Hepatocyte (in vitro differentiated cells): ENCODE data around the gene SLC40A1. TPM values are rescaled to one million over a fixed set of nuclear protein-coding genes. Genes with fewer than 3 reads are reported as not detected.

Experiments
- DNase-seq: peaks from one replicate; pipeline ENCODE4 v3.0.0-alpha.2; 2016; ENCODE audit warnings: low spot score
- H2AFZ ChIP-seq: fragments of 200-600 bp; sonication (generic); 2 replicates; pipeline ENCODE4 v1.6.0; 2016; ENCODE audit warnings: antibody characterized with exemption, mild to moderate bottlenecking
- H3K27ac ChIP-seq: fragments of 200-600 bp; sonication (generic); 2 replicates; pipeline ENCODE4 v1.5.1; 2016; ENCODE audit warnings: mild to moderate bottlenecking
- H3K27me3 ChIP-seq: fragments of 200-600 bp; sonication (generic); 2 replicates; pipeline ENCODE4 v1.6.1; 2016
- H3K36me3 ChIP-seq: fragments of 200-600 bp; sonication (generic); replicated peaks from 2 replicates; pipeline ENCODE4 v1.5.1; 2016; ENCODE audit warnings: low read depth; ENCODE audit not compliant: insufficient read depth
- H3K4me1 ChIP-seq: fragments of 200-600 bp; sonication (generic); 2 replicates; pipeline ENCODE4 v1.5.1; 2016; ENCODE audit warnings: mild to moderate bottlenecking, moderate library complexity; ENCODE audit not compliant: insufficient read depth
- H3K4me2 ChIP-seq: fragments of 200-600 bp; sonication (generic); 2 replicates; pipeline ENCODE4 v1.6.0; 2016
- H3K4me3 ChIP-seq: fragments of 200-600 bp; sonication (generic); 2 replicates; pipeline ENCODE4 v1.5.1; 2016; ENCODE audit warnings: mild to moderate bottlenecking
- H3K79me2 ChIP-seq: fragments of 200-600 bp; sonication (generic); 2 replicates; pipeline ENCODE4 v1.6.0; 2017; ENCODE audit warnings: mild to moderate bottlenecking
- H3K9me2 ChIP-seq: fragments of 200-600 bp; sonication (generic); replicated peaks from 2 replicates; pipeline ENCODE4 v1.6.0; 2017; ENCODE audit warnings: mild to moderate bottlenecking; ENCODE audit not compliant: insufficient read depth
- H3K9me3 ChIP-seq: fragments of 200-600 bp; sonication (generic); 2 replicates; pipeline ENCODE4 v1.5.1; 2016; ENCODE audit warnings: low read depth, mild to moderate bottlenecking
- H4K20me1 ChIP-seq: fragments of 200-600 bp; sonication (generic); 2 replicates; pipeline ENCODE4 v1.6.0; 2016; ENCODE audit warnings: mild to moderate bottlenecking; ENCODE audit not compliant: insufficient read depth, poor library complexity, severe bottlenecking
- CTCF ChIP-seq: fragments of 200-600 bp; sonication (generic); IDR thresholded peaks from 2 replicates; pipeline ENCODE4 v1.5.1; 2016; ENCODE audit warnings: antibody characterized with exemption, mild to moderate bottlenecking; ENCODE audit not compliant: poor library complexity
- EZH2 ChIP-seq: fragments of 200-600 bp; sonication (generic); IDR thresholded peaks from 2 replicates; pipeline ENCODE4 v1.6.1; 2016; ENCODE audit warnings: antibody characterized with exemption, mild to moderate bottlenecking, borderline replicate concordance
- EZH2phosphoT487 ChIP-seq: fragments of 200-600 bp; sonication (generic); IDR thresholded peaks from one replicate; pipeline ENCODE4 v1.6.1; 2018; ENCODE audit warnings: antibody characterized with exemption, mild to moderate bottlenecking, low read depth, moderate library complexity; ENCODE audit not compliant: unreplicated experiment, severe bottlenecking
- WGBS: methylation state at CpG from one replicate; pipeline ENCODE4 v1.1.6; 2016; ENCODE audit warnings: low lambda C conversion rate; ENCODE audit errors: missing lambda C conversion rate; 5-methylcytosine and 5-hydroxymethylcytosine counted together
- polyA plus RNA-seq: library from polyadenylated mRNA; unstranded; fragments of >200 nt; fragmentation: Nextera tagmentation; extraction: Ambion mirVana; gene quantifications from 2 replicates; pipeline ENCODE4 v1.2.1, GENCODE V29; 2016
- total RNA-seq: library from RNA; depleted of rRNA; stranded (reverse); fragments of >200 nt; gene quantifications from 2 replicates; pipeline ENCODE4 v1.2.3, GENCODE V29; 2014

Gene SLC40A1
- total and polyA plus RNA-seq, 2 experiments from 2014 or later: 186 to 225 TPM

GRCh38 chr2:189627789-189628188 lies 47.2 kb upstream of the SLC40A1 start:
- no peak overlapping the region for H3K4me3 ChIP-seq
- H2AFZ ChIP-seq: no peak overlapping the region
- WGBS: 90% methylated on average over 1 of the region's 1 CpG
- H3K9me2 ChIP-seq: no peaks in the 10 kb centered on the region
- no peak for DNase-seq
- H3K4me1 ChIP-seq: peaks cover 7% of the 10 kb centered on the region
- TF ChIP-seq EZH2 (no peak), CTCF (no peak)
- H3K36me3 ChIP-seq: no peaks in the 10 kb centered on the region
- H3K4me2 ChIP-seq: no peak overlapping the region
- no peak overlapping the region for H3K27ac ChIP-seq
- no peaks in the 10 kb centered on the region for H4K20me1 ChIP-seq
- no peaks in the 10 kb centered on the region for H3K9me3 ChIP-seq
- no peaks in the 10 kb centered on the region for H3K27me3 ChIP-seq
- no peaks in the 10 kb centered on the region for H3K79me2 ChIP-seq

DNA sequence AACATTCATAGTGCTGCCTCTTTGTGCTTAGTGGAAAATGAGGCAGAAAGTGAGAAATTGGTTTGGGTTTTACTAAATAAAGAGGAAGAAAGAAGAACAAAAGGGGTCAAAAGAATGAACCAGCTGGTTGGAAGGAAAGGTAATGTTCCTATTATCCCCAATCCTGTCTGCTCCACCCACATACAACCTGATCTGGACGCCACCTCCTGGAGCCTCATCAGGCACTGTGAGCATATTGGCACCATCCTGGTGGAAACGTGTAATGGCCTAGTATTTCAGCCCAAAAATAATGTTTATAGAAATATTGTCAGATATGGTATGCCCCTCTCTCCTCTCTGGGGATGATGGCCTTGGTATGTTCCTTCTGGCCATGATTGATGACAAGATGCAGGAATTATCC lies 45.0 kb upstream of the SLC40A1 start:
- DNase-seq: no peak
- Histone ChIP-seq H3K9me2 (no peaks in the 10 kb centered on the region), H3K79me2 (no peaks in the 10 kb centered on the region), H3K4me2 (no peak overlapping the region), H3K36me3 (no peaks in the 10 kb centered on the region), H3K9me3 (no peaks in the 10 kb centered on the region), H3K27ac (no peak overlapping the region), H3K4me1 (peaks cover 11% of the 10 kb centered on the region), H4K20me1 (no peaks in the 10 kb centered on the region), H2AFZ (no peak overlapping the region), H3K27me3 (no peaks in the 10 kb centered on the region), H3K4me3 (no peak overlapping the region)
- 96% methylated on average over 2 of the region's 2 CpGs for WGBS
- no peak for TF ChIP-seq EZH2phosphoT487
- TF ChIP-seq CTCF: no peak
- no peak for TF ChIP-seq EZH2

DNA sequence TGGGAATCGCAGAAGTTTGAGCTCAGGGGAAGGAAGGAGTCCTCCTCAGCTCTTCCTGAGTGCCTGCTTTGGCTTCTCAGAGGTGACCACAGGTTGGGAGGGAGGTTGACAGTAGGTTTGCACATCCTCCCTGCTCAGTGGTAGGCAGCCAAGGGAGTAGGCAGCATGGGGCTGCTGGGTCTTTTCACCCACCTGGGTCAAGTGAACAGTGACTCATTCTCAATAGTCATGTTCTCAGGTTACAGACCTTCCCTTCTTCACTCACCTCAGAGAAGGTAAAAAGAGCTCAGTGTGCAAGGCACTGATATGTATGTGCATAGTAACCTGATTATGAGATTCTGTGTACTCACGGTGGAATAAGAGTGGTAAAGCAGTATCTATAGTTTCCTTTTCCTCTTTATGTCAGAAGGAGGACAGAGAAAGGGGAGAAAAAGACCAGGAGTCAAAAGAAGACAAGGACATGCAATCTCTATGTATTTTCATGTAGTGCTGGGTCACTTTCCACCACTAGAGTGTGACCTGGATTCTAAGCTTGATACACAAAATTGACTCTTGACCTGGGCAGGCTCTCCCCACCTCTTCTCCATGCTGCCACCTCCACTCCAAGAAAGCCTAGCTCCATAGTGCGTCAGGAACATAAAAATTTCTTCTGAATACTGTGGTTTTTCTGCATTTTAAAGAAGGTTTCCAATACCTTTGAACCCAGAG lies 44.2 kb upstream of the SLC40A1 start:
- no peak for DNase-seq
- H2AFZ ChIP-seq: no peak overlapping the region
- H3K27ac ChIP-seq: no peak overlapping the region

More for the DNA sequence above, 44.2 kb upstream of the SLC40A1 start:
- no peaks in the 10 kb centered on the region for H3K79me2 ChIP-seq
- no peaks in the 10 kb centered on the region for H4K20me1 ChIP-seq
- H3K36me3 ChIP-seq: no peaks in the 10 kb centered on the region
- H3K9me3 ChIP-seq: no peaks in the 10 kb centered on the region
- no peak overlapping the region for H3K4me2 ChIP-seq
- H3K4me1 ChIP-seq: peaks cover 11% of the 10 kb centered on the region
- TF ChIP-seq EZH2 (no peak), CTCF (no peak), EZH2phosphoT487 (no peak)
- H3K4me3 ChIP-seq: no peak overlapping the region
- H3K27me3 ChIP-seq: no peaks in the 10 kb centered on the region
- no peaks in the 10 kb centered on the region for H3K9me2 ChIP-seq
- 85% methylated on average over 3 of the region's 3 CpGs for WGBS
